HG02970 (cell line): ENCODE results near the gene OGG1.
A peak's percentile ranks its signal among the peaks of the same experiment; 100 is the strongest.

ENCODE experiments used
- ATAC-seq: cut with Tn5 transposase; IDR thresholded peaks from one replicate; pipeline ENCODE4 v1.9.1; 2021; ENCODE audit warnings: mild to moderate bottlenecking, moderate library complexity, moderate number of reproducible peaks; ENCODE audit not compliant: unreplicated experiment, low FRiP score

The OGG1 gene

GRCh38 chr3:9781978-9782603, 32.3 kb downstream of the OGG1 start:
- ATAC-seq = no peak

- no peak for ATAC-seq
These were observed 33.0 kb downstream of the OGG1 start for GRCh38 chr3:9782770-9783169.

GRCh38 chr3:9783954-9784353, 34.2 kb downstream of the OGG1 start:
- no peak for ATAC-seq

GRCh38 chr3:9784965-9785364, 35.2 kb downstream of the OGG1 start:
- ATAC-seq = no peak

- ATAC-seq = no peak
These were observed 35.9 kb downstream of the OGG1 start for GRCh38 chr3:9785602-9786001.

- ATAC-seq = no peak
These were observed 36.5 kb downstream of the OGG1 start for GRCh38 chr3:9786209-9786739.

- ATAC-seq = no peak
These were observed 37.3 kb downstream of the OGG1 start for GRCh38 chr3:9786825-9787669.

- no peak for ATAC-seq
These were observed 38.0 kb downstream of the OGG1 start for GRCh38 chr3:9787714-9788113.

GRCh38 chr3:9791127-9791526, 41.4 kb downstream of the OGG1 start:
- no peak for ATAC-seq

- ATAC-seq = no peak
These were observed 42.1 kb downstream of the OGG1 start for GRCh38 chr3:9791790-9792404.

GRCh38 chr3:9792405-9793160, 42.8 kb downstream of the OGG1 start, which contains the start of the genes ARPC4 and TADA3:
Gene ARPC4, plus strand, starts transcription at chr3:9793082. Its CDS starts 40 bp downstream, at chr3:9793122.
Gene TADA3, minus strand, starts transcription at chr3:9792473. Its CDS starts 1,007 bp downstream, at chr3:9791466.
- ATAC-seq = peak; percentile 86

GRCh38 chr3:9793161-9793781, 43.5 kb downstream of the OGG1 start:
- ATAC-seq = peak; percentile 8

GRCh38 chr3:9794400-9794799, 44.6 kb downstream of the OGG1 start:
- ATAC-seq = no peak

GRCh38 chr3:9795207-9795606, 45.5 kb downstream of the OGG1 start:
- no peak for ATAC-seq

- no peak for ATAC-seq
These were observed 47.6 kb downstream of the OGG1 start for GRCh38 chr3:9797196-9797945.

GRCh38 chr3:9800529-9800928, 50.8 kb downstream of the OGG1 start:
- no peak for ATAC-seq

GRCh38 chr3:9803494-9803893, 53.7 kb downstream of the OGG1 start:
- ATAC-seq = no peak

GRCh38 chr3:9804996-9805395, 55.2 kb downstream of the OGG1 start:
- no peak for ATAC-seq

GRCh38 chr3:9806137-9806536, 56.4 kb downstream of the OGG1 start:
- ATAC-seq = no peak
